ENCODE results near the gene IFI35.
"Not testable (repeated sequence)": the region's sequence is repeated elsewhere in the genome, so short reads cannot be mapped to it uniquely, and the experiment has no call there.

IFI35 gene

GRCh38 chr17:43039646-43040045 lies 33.1 kb downstream of the IFI35 start:
- no peak for DNase-seq
- no peak for ATAC-seq (replicated peaks)
- peaks cover 4% of the 10 kb centered on the region for H3K36me3 Mint-ChIP-seq (ENCODE audit: insufficient read depth)
- no peak overlapping the region for H3K4me3 Mint-ChIP-seq
- H3K9me3 Mint-ChIP-seq = no peaks in the 10 kb centered on the region
- H3K27me3 Mint-ChIP-seq = no peaks in the 10 kb centered on the region
- H3K27ac Mint-ChIP-seq = no peak overlapping the region
- no peaks in the 10 kb centered on the region for H3K4me1 Mint-ChIP-seq (ENCODE audit: low read depth in 2 of 2)

- no peak overlapping the region for H3K4me3 Mint-ChIP-seq
- no peaks in the 10 kb centered on the region for H3K27me3 Mint-ChIP-seq
- no peaks in the 10 kb centered on the region for H3K4me1 Mint-ChIP-seq (ENCODE audit: low read depth in 2 of 2)
- no peaks in the 10 kb centered on the region for H3K9me3 Mint-ChIP-seq
- ATAC-seq (replicated peaks) (no peak), DNase-seq (no peak)
- H3K27ac Mint-ChIP-seq = peak overlapping the region in 1 of 2 donors; percentile 57
- H3K36me3 Mint-ChIP-seq (ENCODE audit: insufficient read depth) = peaks cover 4% of the 10 kb centered on the region
Observed at GRCh38 chr17:43040655-43041054, 34.1 kb downstream of the IFI35 start.

GRCh38 chr17:43042025-43042628 lies 35.5 kb downstream of the IFI35 start:
- DNase-seq (no peak), ATAC-seq (replicated peaks) (no peak)
- Mint-ChIP-seq H3K9me3 (no peaks in the 10 kb centered on the region), H3K27ac (no peak overlapping the region), H3K36me3 (ENCODE audit: insufficient read depth) (peaks cover 4% of the 10 kb centered on the region), H3K4me1 (ENCODE audit: low read depth in 2 of 2) (no peaks in the 10 kb centered on the region), H3K27me3 (no peaks in the 10 kb centered on the region), H3K4me3 (no peak overlapping the region)

- no peaks in the 10 kb centered on the region for H3K27me3 Mint-ChIP-seq
- peak overlapping the region in 1 of 2 donors; percentile 46 for H3K27ac Mint-ChIP-seq
- no peak for ATAC-seq (replicated peaks)
- H3K9me3 Mint-ChIP-seq = no peaks in the 10 kb centered on the region
- H3K4me3 Mint-ChIP-seq = no peak overlapping the region
- H3K4me1 Mint-ChIP-seq (ENCODE audit: low read depth in 2 of 2) = no peaks in the 10 kb centered on the region
- DNase-seq = no peak
- H3K36me3 Mint-ChIP-seq (ENCODE audit: insufficient read depth) = peaks cover 4% of the 10 kb centered on the region
Observed at GRCh38 chr17:43043307-43043706, 36.7 kb downstream of the IFI35 start.

- H3K36me3 Mint-ChIP-seq (ENCODE audit: insufficient read depth) = peaks cover 4% of the 10 kb centered on the region
- no peak overlapping the region for H3K4me3 Mint-ChIP-seq
- no peaks in the 10 kb centered on the region for H3K9me3 Mint-ChIP-seq
- ATAC-seq (replicated peaks) (no peak), DNase-seq (no peak)
- H3K27ac Mint-ChIP-seq = peak overlapping the region in 1 of 2 donors; percentile 46
- H3K4me1 Mint-ChIP-seq (ENCODE audit: low read depth in 2 of 2) = no peaks in the 10 kb centered on the region
- no peaks in the 10 kb centered on the region for H3K27me3 Mint-ChIP-seq
Observed at GRCh38 chr17:43044024-43044423, 37.4 kb downstream of the IFI35 start.

- Mint-ChIP-seq H3K4me3 (no peak overlapping the region), H3K9me3 (no peaks in the 10 kb centered on the region), H3K36me3 (ENCODE audit: insufficient read depth) (peaks cover 7% of the 10 kb centered on the region), H3K4me1 (ENCODE audit: low read depth in 2 of 2) (no peaks in the 10 kb centered on the region), H3K27ac (no peak overlapping the region), H3K27me3 (no peaks in the 10 kb centered on the region)
- DNase-seq (no peak), ATAC-seq (replicated peaks) (no peak)
Observed at GRCh38 chr17:43051969-43052368, 45.4 kb downstream of the IFI35 start.

GRCh38 chr17:43053008-43053407 lies 46.4 kb downstream of the IFI35 start:
- H3K4me1 Mint-ChIP-seq (ENCODE audit: low read depth in 2 of 2); H3K27ac Mint-ChIP-seq; H3K9me3 Mint-ChIP-seq; H3K4me3 Mint-ChIP-seq; DNase-seq; H3K27me3 Mint-ChIP-seq; H3K36me3 Mint-ChIP-seq (ENCODE audit: insufficient read depth); ATAC-seq (replicated peaks): not testable (repeated sequence)

GRCh38 chr17:43056051-43056450 lies 49.5 kb downstream of the IFI35 start:
- no peak for ATAC-seq (replicated peaks)
- peaks cover 7% of the 10 kb centered on the region for H3K36me3 Mint-ChIP-seq (ENCODE audit: insufficient read depth)
- no peaks in the 10 kb centered on the region for H3K4me1 Mint-ChIP-seq (ENCODE audit: low read depth in 2 of 2)
- H3K27me3 Mint-ChIP-seq = no peaks in the 10 kb centered on the region
- no peak overlapping the region for H3K4me3 Mint-ChIP-seq
- DNase-seq = no peak
- H3K27ac Mint-ChIP-seq = no peak overlapping the region
- no peaks in the 10 kb centered on the region for H3K9me3 Mint-ChIP-seq

GRCh38 chr17:43062984-43063638 lies 56.5 kb downstream of the IFI35 start:
- ATAC-seq (replicated peaks) = no peak
- Mint-ChIP-seq H3K27me3 (no peaks in the 10 kb centered on the region), H3K36me3 (ENCODE audit: insufficient read depth) (no peaks in the 10 kb centered on the region), H3K4me1 (ENCODE audit: low read depth in 2 of 2) (no peaks in the 10 kb centered on the region), H3K9me3 (no peaks in the 10 kb centered on the region), H3K4me3 (no peak overlapping the region), H3K27ac (no peak overlapping the region)
- no peak for DNase-seq

All from effector memory CD8-positive, alpha-beta T cell (primary cell).